ENCODE data around the gene SENP5. TPM values are rescaled to one million over a fixed set of nuclear protein-coding genes. Genes with fewer than 3 reads are reported as not detected.

Gene SENP5, protein sequence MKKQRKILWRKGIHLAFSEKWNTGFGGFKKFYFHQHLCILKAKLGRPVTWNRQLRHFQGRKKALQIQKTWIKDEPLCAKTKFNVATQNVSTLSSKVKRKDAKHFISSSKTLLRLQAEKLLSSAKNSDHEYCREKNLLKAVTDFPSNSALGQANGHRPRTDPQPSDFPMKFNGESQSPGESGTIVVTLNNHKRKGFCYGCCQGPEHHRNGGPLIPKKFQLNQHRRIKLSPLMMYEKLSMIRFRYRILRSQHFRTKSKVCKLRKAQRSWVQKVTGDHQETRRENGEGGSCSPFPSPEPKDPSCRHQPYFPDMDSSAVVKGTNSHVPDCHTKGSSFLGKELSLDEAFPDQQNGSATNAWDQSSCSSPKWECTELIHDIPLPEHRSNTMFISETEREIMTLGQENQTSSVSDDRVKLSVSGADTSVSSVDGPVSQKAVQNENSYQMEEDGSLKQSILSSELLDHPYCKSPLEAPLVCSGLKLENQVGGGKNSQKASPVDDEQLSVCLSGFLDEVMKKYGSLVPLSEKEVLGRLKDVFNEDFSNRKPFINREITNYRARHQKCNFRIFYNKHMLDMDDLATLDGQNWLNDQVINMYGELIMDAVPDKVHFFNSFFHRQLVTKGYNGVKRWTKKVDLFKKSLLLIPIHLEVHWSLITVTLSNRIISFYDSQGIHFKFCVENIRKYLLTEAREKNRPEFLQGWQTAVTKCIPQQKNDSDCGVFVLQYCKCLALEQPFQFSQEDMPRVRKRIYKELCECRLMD
- total RNA-seq (2022; extraction: Qiagen RNA extraction; ENCODE audit: low read depth), result 4.7 to 6.7 TPM (median 6.4 TPM) in 5 replicates

DNA sequence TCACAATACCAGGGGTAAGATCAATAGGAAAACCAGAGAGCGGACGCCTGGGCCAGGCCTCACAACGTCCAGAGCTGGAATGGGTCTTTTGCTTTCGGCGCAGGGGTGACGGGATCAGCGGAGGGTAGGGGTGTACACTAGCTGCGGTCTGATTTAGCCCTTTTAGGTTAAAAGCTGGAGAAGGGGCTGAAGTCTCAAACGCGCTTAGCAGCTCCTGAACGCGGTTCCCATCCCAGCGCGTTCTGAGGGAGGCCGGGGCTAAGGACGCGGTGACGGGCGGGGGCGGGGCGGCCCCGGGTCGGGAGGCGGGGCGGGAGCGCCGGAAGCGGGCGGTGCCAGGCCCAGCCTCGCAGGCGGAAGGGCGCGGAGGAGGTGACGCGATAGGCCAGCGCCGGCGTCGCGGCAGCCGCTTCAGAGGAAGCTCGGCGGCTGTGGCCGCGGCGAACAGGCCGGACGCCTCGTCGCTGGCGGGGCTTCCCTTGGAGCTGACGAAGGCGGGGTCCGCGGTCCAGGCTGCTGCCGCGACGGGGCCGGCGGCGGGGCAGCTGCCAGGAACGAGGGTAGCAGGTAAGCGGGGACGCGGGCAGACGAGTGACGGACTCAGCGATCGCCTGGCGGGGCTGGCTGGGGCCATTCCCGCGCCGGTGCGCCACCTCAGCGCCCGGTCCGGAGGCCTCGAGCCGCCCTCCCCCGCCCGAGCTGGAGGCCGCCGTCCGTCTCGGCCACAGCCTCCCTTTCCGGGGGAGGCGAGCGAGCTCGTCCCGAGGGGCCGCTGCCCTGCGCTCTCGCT lies at the start of gene SENP5:
SENP5 (plus strand) TSS at position 414 of the 790 bp plus-strand sequence. CDS start 17,262 bp downstream, outside the sequence.

DNA sequence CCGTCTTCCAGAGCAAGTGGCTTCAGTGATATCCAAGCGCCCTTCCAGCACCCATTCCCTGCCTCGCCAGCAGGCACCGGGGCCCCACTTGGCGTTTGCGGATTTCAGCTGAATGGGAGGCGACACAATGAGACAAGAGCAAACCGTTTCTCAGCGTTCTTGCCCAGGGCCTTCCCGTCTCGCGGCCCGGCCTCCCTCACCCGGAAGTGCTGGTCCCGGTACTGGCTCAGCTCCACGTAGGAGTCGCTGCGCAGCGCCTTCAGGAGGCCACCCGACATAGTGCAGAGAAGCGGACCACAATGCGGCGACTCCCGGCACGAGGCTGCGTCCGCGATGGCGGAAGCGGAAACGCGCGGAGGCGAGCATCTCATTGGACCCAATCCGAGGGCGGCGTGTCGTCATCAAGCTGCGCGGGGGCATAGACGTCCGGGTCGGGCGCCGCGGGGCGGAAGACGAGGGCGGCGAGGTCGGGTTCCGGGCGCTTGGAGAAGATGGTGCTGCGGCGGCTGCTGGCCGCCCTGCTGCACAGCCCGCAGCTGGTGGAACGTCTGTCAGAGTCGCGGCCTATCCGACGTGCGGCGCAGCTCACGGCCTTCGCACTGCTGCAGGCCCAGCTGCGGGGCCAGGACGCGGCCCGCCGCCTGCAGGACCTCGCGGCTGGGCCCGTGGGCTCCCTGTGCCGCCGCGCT lies 74.7 kb downstream of the SENP5 start, which contains the start of gene NCBP2:
NCBP2 (minus strand) TSS at position 303 of the 689 bp plus-strand sequence; CDS start at position 278, 25 bp downstream.

DNA sequence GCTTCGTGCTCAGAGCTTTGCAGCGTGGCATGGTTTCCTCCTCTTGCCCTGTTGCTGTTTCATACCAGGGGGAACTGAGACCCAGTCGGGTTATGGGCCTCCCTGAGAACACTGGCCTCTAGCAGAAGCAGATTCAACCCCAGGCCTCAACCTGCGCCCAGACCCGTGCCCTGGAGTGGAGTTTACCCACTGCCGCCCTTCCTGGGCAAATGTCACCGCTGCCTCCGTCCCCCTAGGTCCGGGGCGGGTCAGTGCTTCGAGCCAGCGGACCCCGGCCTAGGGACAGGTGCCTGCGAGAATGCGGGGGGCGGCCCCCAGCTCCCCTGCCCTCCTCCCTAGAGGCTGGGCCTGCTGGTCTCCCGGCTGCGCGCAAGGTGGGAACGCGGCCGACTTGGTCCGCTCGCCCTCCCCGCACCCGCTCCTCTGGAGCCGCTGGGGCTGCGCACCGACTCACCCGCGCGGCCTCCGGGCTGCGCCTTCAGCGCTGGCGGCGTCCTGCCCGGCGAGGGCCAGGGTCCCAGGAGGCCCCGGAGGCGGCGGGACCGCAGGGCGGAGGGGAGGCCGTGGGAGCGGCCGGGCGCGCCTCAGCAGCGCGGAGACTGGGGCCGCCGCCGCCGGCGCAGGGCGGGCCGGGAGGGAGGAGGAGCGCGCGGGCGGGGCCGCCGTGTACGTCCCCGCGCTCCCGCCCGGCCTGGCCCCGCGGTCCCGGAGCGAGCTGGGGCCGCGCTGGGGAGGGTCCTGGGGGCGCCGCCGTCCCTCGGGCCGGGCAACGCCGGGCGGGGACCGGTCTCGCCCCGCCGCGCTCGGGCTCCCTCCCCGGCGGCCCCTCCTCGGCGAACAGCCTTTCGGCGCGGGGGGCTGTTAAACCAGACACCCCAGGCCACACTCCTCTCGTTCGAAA lies 100.8 kb downstream of the SENP5 start, which contains the start of gene PIGZ:
PIGZ (minus strand) TSS at position 601 of the 901 bp plus-strand sequence. CDS start 16,802 bp downstream, outside the sequence.

Other genes starting within 250 kb of the SENP5 start
- not detected in 5 replicates for gene NRROS, start 228.2 kb upstream of the SENP5 start, total RNA-seq (2022; extraction: Qiagen RNA extraction; ENCODE audit: low read depth)
- gene CEP19, start 155.7 kb upstream of the SENP5 start, total RNA-seq (2022; extraction: Qiagen RNA extraction; ENCODE audit: low read depth), result 2.1 to 3.4 TPM (median 2.6 TPM) in 5 replicates
- gene PIGX, start 155.5 kb upstream of the SENP5 start, total RNA-seq (2022; extraction: Qiagen RNA extraction; ENCODE audit: low read depth), result 28.9 to 34.7 TPM (median 29.9 TPM) in 5 replicates
- gene PAK2, start 128.1 kb upstream of the SENP5 start, total RNA-seq (2022; extraction: Qiagen RNA extraction; ENCODE audit: low read depth), result 28.5 to 54.8 TPM (median 41.3 TPM) in 5 replicates
- 34.2 to 52.0 TPM (median 45.4 TPM) in 5 replicates for gene NCBP2, start 74.6 kb downstream of the SENP5 start, total RNA-seq (2022; extraction: Qiagen RNA extraction; ENCODE audit: low read depth)
- gene PIGZ, start 100.9 kb downstream of the SENP5 start, total RNA-seq (2022; extraction: Qiagen RNA extraction; ENCODE audit: low read depth), result 1.0 to 2.2 TPM (median 1.5 TPM) in 5 replicates
- gene MELTF, start 161.9 kb downstream of the SENP5 start, total RNA-seq (2022; extraction: Qiagen RNA extraction; ENCODE audit: low read depth), result 41.9 to 66.3 TPM (median 54.5 TPM) in 5 replicates

All from A549 treated with RU486 at 1 μM for 4 hours (cell line).